ENCODE data around the gene AFAP1.

GRCh38 chr4:7779432-7779768 lies 160.3 kb downstream of the AFAP1 start:
- no peak for TF ChIP-seq CTCF (optimal IDR thresholded peaks at IDR 0.05 in 1 of 3, IDR thresholded peaks at IDR 0.05 in 1 of 3, conservative IDR thresholded peaks at IDR 0.05 in 1 of 3; ENCODE audit: extremely low read depth in 1 of 3, insufficient read depth in 2 of 3, low read length in 3 of 3)
- no peak for TF ChIP-seq EZH2 (IDR thresholded peaks at IDR 0.05; ENCODE audit: low read length)
